Panc1 (cell line): ENCODE results near the gene YLPM1. TPM values are rescaled to one million over a fixed set of nuclear protein-coding genes. Genes with fewer than 3 reads are reported as not detected.

Experiments
- ATAC-seq: fragments of 200-7000 bp; cut with Tn5 transposase; 2 replicates; pipeline ENCODE4 v1.9.1; 2020; ENCODE audit warnings: mild to moderate bottlenecking, moderate library complexity
- BruUV-seq: library from RNA; stranded (reverse); fragments of 400-500 nt; replicated peaks from 2 replicates; lab custom pipeline; 2021; lab: Mats Ljungman, UMichigan
- CTCF ChIA-PET: fragments of 300-600 bp; sonication (Branson Sonifier 250); formaldehyde crosslinking; loops from one replicate; lab custom pipeline; 2022; ENCODE audit warnings: antibody characterized with exemption; lab: Charles Lee
- POLR2A ChIA-PET: fragments of 300-600 bp; sonication (Branson Sonifier 250); formaldehyde crosslinking; loops from one replicate; lab custom pipeline; 2022; ENCODE audit warnings: antibody characterized with exemption; lab: Charles Lee
- DNase-seq: peaks from one replicate; pipeline ENCODE4 v3.0.0-alpha.2; 2010; ENCODE audit warnings: low read depth, low spot score
- H3K27ac ChIP-seq: 2 replicates; pipeline ENCODE4 v1.5.1; 2011; ENCODE audit warnings: mild to moderate bottlenecking, low read length, inconsistent platforms
- H3K27me3 ChIP-seq: fragments of 200-500 bp; sonication (Bioruptor generic); 2 replicates; pipeline ENCODE4 v1.6.0; 2014; ENCODE audit warnings: low read length, inconsistent platforms; ENCODE audit not compliant: control insufficient read depth, insufficient read depth
- H3K36me3 ChIP-seq: fragments of 200-500 bp; sonication (Bioruptor generic); 2 replicates; pipeline ENCODE4 v1.5.1; 2014; ENCODE audit warnings: inconsistent platforms, mild to moderate bottlenecking, low read length, moderate library complexity; ENCODE audit not compliant: control insufficient read depth, insufficient read depth
- H3K4me1 ChIP-seq: 2 replicates; pipeline ENCODE4 v1.5.1; 2011; ENCODE audit warnings: inconsistent platforms, mild to moderate bottlenecking, low read length, moderate library complexity; ENCODE audit not compliant: control insufficient read depth, insufficient read depth
- H3K4me3 ChIP-seq, 2 experiments: 2 replicates each; pipeline ENCODE4 v1.5.1; 2011 to 2012; ENCODE audit warnings: low read depth in 2 of 2, low read length in 2 of 2, mild to moderate bottlenecking in 2 of 2, inconsistent platforms in 1 of 2, moderate library complexity in 1 of 2
- H3K9me3 ChIP-seq: fragments of 200-500 bp; sonication (Bioruptor generic); 2 replicates; pipeline ENCODE4 v1.5.1; 2014; ENCODE audit warnings: low read depth, mild to moderate bottlenecking, inconsistent platforms, low read length, moderate library complexity; ENCODE audit not compliant: control insufficient read depth, insufficient read depth
- CTCF ChIP-seq: fragments of 450-650 bp; IDR thresholded peaks from 2 replicates; pipeline ENCODE4 v1.5.1; 2017; ENCODE audit warnings: mild to moderate bottlenecking
- POLR2AphosphoS5 ChIP-seq: IDR thresholded peaks from 2 replicates; pipeline ENCODE4 v1.6.1; 2012; ENCODE audit warnings: mild to moderate bottlenecking, low read depth, low read length, moderate library complexity
- REST ChIP-seq, 2 experiments: IDR thresholded peaks; 2 replicates each; pipeline ENCODE4 v1.6.1; 2011 to 2012; ENCODE audit warnings: low read depth in 2 of 2, control low read depth in 1 of 2, low read length in 1 of 2, mild to moderate bottlenecking in 1 of 2, moderate library complexity in 1 of 2; ENCODE audit not compliant: insufficient read depth in 1 of 2
- SIN3A ChIP-seq: IDR thresholded peaks from 2 replicates; pipeline ENCODE4 v1.6.1; 2012; ENCODE audit warnings: low read depth, mild to moderate bottlenecking, low read length, moderate library complexity, borderline replicate concordance; ENCODE audit not compliant: insufficient read depth
- TCF7L2 ChIP-seq: IDR thresholded peaks from 2 replicates; pipeline ENCODE4 v1.6.1; 2011; ENCODE audit warnings: mild to moderate bottlenecking, low read depth, low read length, inconsistent platforms
- in situ Hi-C: cut with HindIII; loops from 2 replicates; pipeline ENCODE4 v1.10.0; 2016; ENCODE audit warnings: low sequenced_read_pairs, low pct_unique_long_range_greater_than_20kb
- intact Hi-C: fragments of 100-400 bp; cut with micrococcal nuclease; formaldehyde crosslinking; loops from one replicate; pipeline ENCODE4 v1.10.0; 2022; ENCODE audit not compliant: unreplicated experiment
- total RNA-seq: library from RNA; stranded (reverse); gene quantifications from one replicate; pipeline ENCODE4 v1.2.1, GENCODE V29; 2021; ENCODE audit not compliant: unreplicated experiment

The YLPM1 gene
- total RNA-seq, 1 experiment from 2014 or later: 38.9 TPM

GRCh38 chr14:74841230-74842207 lies 78.4 kb downstream of the YLPM1 start:
- ChIA-PET CTCF (interaction anchor here (0.6 kb wide), 1 partner anchor 124 kb away, joined by 3 read pairs; no protein-coding TSS in a partner anchor), POLR2A (interaction anchor here (0.8 kb wide), 1 partner anchor 124 kb away, joined by 3 read pairs; no protein-coding TSS in a partner anchor)
- no peaks in the 10 kb centered on the region for H3K4me1 ChIP-seq
- TF ChIP-seq REST (IDR thresholded peaks at IDR 0.05; ENCODE audit: insufficient read depth in 1 of 2, low read depth in 2 of 2, low read length in 1 of 2) (no peak), SIN3A (no peak), CTCF (no peak), TCF7L2 (no peak), POLR2AphosphoS5 (no peak)
- no peak overlapping the region for H3K27ac ChIP-seq
- no peak for ATAC-seq
- no peaks in the 10 kb centered on the region for H3K9me3 ChIP-seq
- BruUV-seq: no TSS peak
- no peak overlapping the region for H3K4me3 ChIP-seq
- intact Hi-C loops (no loop called here), in situ Hi-C loops (no loop called here)
- no peaks in the 10 kb centered on the region; the same call in none of the 2 replicates for H3K36me3 ChIP-seq
- H3K27me3 ChIP-seq: no peaks in the 10 kb centered on the region
- no peak for DNase-seq

GRCh38 chr14:74843653-74844052 lies 80.5 kb downstream of the YLPM1 start:
- ChIA-PET POLR2A (no interaction called here), CTCF (no interaction called here)
- intact Hi-C loops (no loop called here), in situ Hi-C loops (no loop called here)
- TF ChIP-seq SIN3A (no peak), REST (IDR thresholded peaks at IDR 0.05; ENCODE audit: insufficient read depth in 1 of 2, low read depth in 2 of 2, low read length in 1 of 2) (no peak), POLR2AphosphoS5 (no peak), CTCF (no peak), TCF7L2 (no peak)
- Histone ChIP-seq H3K9me3 (no peaks in the 10 kb centered on the region), H3K4me3 (no peak overlapping the region), H3K36me3 (no peaks in the 10 kb centered on the region; the same call in 1 of the 2 replicates), H3K4me1 (no peaks in the 10 kb centered on the region), H3K27me3 (no peaks in the 10 kb centered on the region), H3K27ac (no peak overlapping the region)
- DNase-seq (no peak), ATAC-seq (no peak)
- BruUV-seq: no TSS peak
